ENCODE measurements around the gene SH2B3. TPM values are rescaled to one million over a fixed set of nuclear protein-coding genes. Genes with fewer than 3 reads are reported as not detected.

SH2B3 gene
- total and polyA plus RNA-seq, 2 donors (not counting 1 experiment from before 2014, with no cell fraction given) = 21.9 to 69.4 TPM

GRCh38 chr12:111443586-111443985 lies 37.9 kb downstream of the SH2B3 start:
- Histone ChIP-seq H3K27ac (ENCODE audit: low read length in 2 of 2) (peak overlapping the region; percentile 46 to 89), H3K4me3 (ENCODE audit: control extremely low read depth in 1 of 5, extremely low read depth in 1 of 5, insufficient read depth in 1 of 5, low read depth in 2 of 5, low read length in 4 of 5) (no peak overlapping the region), H3K36me3 (replicated peaks in 1 of 2; ENCODE audit: control extremely low read depth in 1 of 2, control insufficient read depth in 1 of 2, extremely low read depth in 1 of 2, insufficient read depth in 2 of 2, low read length in 1 of 2) (peaks cover 0 to 50% of the 10 kb centered on the region in 2 experiments), H3K27me3 (replicated peaks in 1 of 4; ENCODE audit: control extremely low read depth in 1 of 4, control insufficient read depth in 3 of 4, insufficient read depth in 4 of 4, low read length in 3 of 4) (no peaks in the 10 kb centered on the region), H3K4me2 (replicated peaks; ENCODE audit: low read depth, low read length, poor library complexity, severe bottlenecking) (no peak overlapping the region), H3K9ac (ENCODE audit: low read length) (no peak overlapping the region), H4K20me1 (ENCODE audit: control insufficient read depth, insufficient read depth, low read length, poor library complexity, severe bottlenecking) (peaks cover 72% of the 10 kb centered on the region), H2AFZ (ENCODE audit: insufficient read depth, low read depth, low read length, poor library complexity, severe bottlenecking) (no peak overlapping the region), H3K9me3 (ENCODE audit: control extremely low read depth in 1 of 3, control insufficient read depth in 2 of 3, insufficient read depth in 1 of 3, low read length in 2 of 3) (no peaks in the 10 kb centered on the region), H3K79me2 (ENCODE audit: control insufficient read depth, insufficient read depth, low read length) (peaks cover 94% of the 10 kb centered on the region), H3K4me1 (ENCODE audit: control insufficient read depth in 2 of 2, insufficient read depth in 2 of 2, low read length in 2 of 2) (peaks cover 38 to 84% of the 10 kb centered on the region in 2 donors)
- H3K27me3 Mint-ChIP-seq = no peaks in the 10 kb centered on the region
- ChIA-PET POLR2A (interaction anchor here (1.3 to 3.3 kb wide), 2 partner anchors 9 to 35 kb away, joined by 4 to 42 read pairs; no protein-coding TSS in a partner anchor), CTCF (interaction anchor here (1.4 to 42.0 kb wide), 6 partner anchors 8 to 40 kb away, joined by 3 to 1472 read pairs (median 24); partner anchors contain the start of gene SH2B3)
- H3K9me3 Mint-ChIP-seq (ENCODE audit: insufficient read depth) = no peaks in the 10 kb centered on the region
- peaks cover 74% of the 10 kb centered on the region for H3K4me1 Mint-ChIP-seq
- intact Hi-C loops (cut with micrococcal nuclease) = no loop called here
- TF ChIP-seq EZH2 (IDR thresholded peaks at IDR 0.05; ENCODE audit: borderline replicate concordance, insufficient read depth, low read depth, low read length, poor library complexity, severe bottlenecking) (no peak), CTCF (IDR thresholded peaks at IDR 0.05) (no peak)
- peak overlapping the region; percentile 79 for H3K27ac Mint-ChIP-seq
- 86% methylated on average over 6 of the region's 7 CpGs for WGBS (ENCODE audit: insufficient coverage)
- DNase-seq (peak; percentile 25), ATAC-seq (ENCODE audit: low read depth) (no peak)
- H3K4me3 Mint-ChIP-seq = peak overlapping the region; percentile 32

DNA sequence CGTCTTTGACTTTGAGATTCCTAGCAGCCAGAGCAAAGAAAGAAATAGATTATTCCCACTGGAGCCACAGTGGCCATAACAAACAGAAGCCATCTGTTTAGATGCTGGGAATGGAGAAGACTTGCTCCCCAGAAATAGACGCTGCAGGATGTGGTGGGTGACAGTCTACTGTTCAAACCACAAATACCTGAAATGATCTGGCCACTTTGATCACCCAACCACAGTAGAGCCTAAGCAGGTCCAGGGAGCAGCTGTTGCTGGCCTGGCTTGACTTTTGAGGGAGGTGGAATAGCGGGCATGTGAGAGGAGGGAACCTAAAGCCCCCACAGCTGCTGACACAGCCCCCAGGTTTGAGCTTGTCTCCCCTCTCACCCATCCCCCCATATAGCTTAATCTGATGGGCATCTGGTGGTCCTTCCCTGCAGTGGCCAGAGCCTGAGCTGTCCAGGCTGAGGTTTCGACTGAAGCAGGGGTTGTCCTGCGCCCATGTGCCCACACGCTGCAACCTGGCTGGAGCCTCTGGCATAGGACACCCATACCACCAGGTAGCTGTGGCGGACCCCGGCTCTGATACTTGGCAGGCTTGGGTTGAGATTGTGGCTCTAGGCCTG lies 38.7 kb downstream of the SH2B3 start:
- H3K9me3 Mint-ChIP-seq (ENCODE audit: insufficient read depth) = no peaks in the 10 kb centered on the region
- 50% methylated on average over 3 of the region's 8 CpGs for WGBS (ENCODE audit: insufficient coverage)
- Histone ChIP-seq H3K4me1 (ENCODE audit: control insufficient read depth in 2 of 2, insufficient read depth in 2 of 2, low read length in 2 of 2) (peaks cover 35 to 85% of the 10 kb centered on the region in 2 donors), H4K20me1 (ENCODE audit: control insufficient read depth, insufficient read depth, low read length, poor library complexity, severe bottlenecking) (peaks cover 72% of the 10 kb centered on the region), H2AFZ (ENCODE audit: insufficient read depth, low read depth, low read length, poor library complexity, severe bottlenecking) (no peak overlapping the region), H3K4me2 (replicated peaks; ENCODE audit: low read depth, low read length, poor library complexity, severe bottlenecking) (peak overlapping the region; percentile 68), H3K9ac (ENCODE audit: low read length) (peak overlapping the region; percentile 30), H3K27me3 (replicated peaks in 1 of 4; ENCODE audit: control extremely low read depth in 1 of 4, control insufficient read depth in 3 of 4, insufficient read depth in 4 of 4, low read length in 3 of 4) (no peaks in the 10 kb centered on the region), H3K27ac (ENCODE audit: low read length in 2 of 2) (peak overlapping the region; percentile 77 to 89), H3K4me3 (ENCODE audit: control extremely low read depth in 1 of 5, extremely low read depth in 1 of 5, insufficient read depth in 1 of 5, low read depth in 2 of 5, low read length in 4 of 5) (no peak overlapping the region), H3K9me3 (ENCODE audit: control extremely low read depth in 1 of 3, control insufficient read depth in 2 of 3, insufficient read depth in 1 of 3, low read length in 2 of 3) (no peaks in the 10 kb centered on the region), H3K36me3 (replicated peaks in 1 of 2; ENCODE audit: control extremely low read depth in 1 of 2, control insufficient read depth in 1 of 2, extremely low read depth in 1 of 2, insufficient read depth in 2 of 2, low read length in 1 of 2) (peaks cover 0 to 58% of the 10 kb centered on the region in 2 experiments), H3K79me2 (ENCODE audit: control insufficient read depth, insufficient read depth, low read length) (peaks cover 86% of the 10 kb centered on the region)
- H3K27ac Mint-ChIP-seq = peak overlapping the region; percentile 83
- ChIA-PET CTCF (interaction anchor here (1.0 to 42.0 kb wide), 9 partner anchors 8 to 769 kb away, joined by 3 to 1472 read pairs (median 8); partner anchors contain the start of gene SH2B3), POLR2A (interaction anchor here (0.6 to 3.3 kb wide), 6 partner anchors 10 to 47 kb away, joined by 3 to 42 read pairs (median 4); no protein-coding TSS in a partner anchor)
- DNase-seq (no peak), ATAC-seq (ENCODE audit: low read depth) (no peak)
- H3K4me1 Mint-ChIP-seq = peaks cover 79% of the 10 kb centered on the region
- intact Hi-C loops (cut with micrococcal nuclease) = loop anchor here (2.0 kb wide), 1 partner anchor 154 kb away; the partner anchor contains the start of gene ATXN2
- no peak for TF ChIP-seq CTCF (IDR thresholded peaks at IDR 0.05)
- no peak for TF ChIP-seq EZH2 (IDR thresholded peaks at IDR 0.05; ENCODE audit: borderline replicate concordance, insufficient read depth, low read depth, low read length, poor library complexity, severe bottlenecking)
- H3K27me3 Mint-ChIP-seq = no peaks in the 10 kb centered on the region
- H3K4me3 Mint-ChIP-seq = peak overlapping the region; percentile 55
